Colonic mucosa (tissue), 4 donors: ENCODE data around the gene UBE4B. TPM values are rescaled to one million over a fixed set of nuclear protein-coding genes. Genes with fewer than 3 reads are reported as not detected.

Experiments used
- DNase-seq: peaks from one replicate; pipeline ENCODE4 v3.0.0-alpha.2; 2020
- H3K27ac ChIP-seq: fragments of 200-600 bp; one replicate; pipeline ENCODE4 v1.8.0; 2021
- H3K27me3 ChIP-seq: fragments of 200-600 bp; one replicate; pipeline ENCODE4 v1.8.0; 2021
- H3K36me3 ChIP-seq: fragments of 200-600 bp; one replicate; pipeline ENCODE4 v1.8.0; 2021
- H3K4me1 ChIP-seq: fragments of 200-600 bp; one replicate; pipeline ENCODE4 v1.8.0; 2021; ENCODE audit warnings: mild to moderate bottlenecking
- H3K4me3 ChIP-seq: fragments of 200-600 bp; one replicate; pipeline ENCODE4 v1.8.0; 2021
- H3K9ac ChIP-seq, 2 donors: one replicate each; pipeline ENCODE4 v1.7.0; 2013; ENCODE audit warnings: control low read depth in 2 of 2, low read depth in 2 of 2, low read length in 2 of 2
- H3K9me3 ChIP-seq: fragments of 200-600 bp; one replicate; pipeline ENCODE4 v1.8.0; 2021
- CTCF ChIP-seq: fragments of 200-600 bp; IDR thresholded peaks from one replicate; pipeline ENCODE4 v1.8.0; 2022; ENCODE audit warnings: antibody characterized with exemption, mild to moderate bottlenecking
- intact Hi-C: fragments of 100-400 bp; cut with DNase I; formaldehyde crosslinking; loops from one replicate; pipeline ENCODE4 v1.14.1; 2022
- total RNA-seq, 2 donors: library from RNA; stranded (reverse); fragmentation: NEBNext Ultra II Directional in 1 of 2; extraction: Animal tissue kit (Norgen Biotek cat#: 25700) in 1 of 2; gene quantifications; one replicate each; pipeline ENCODE4 v1.2.1, GENCODE V29; 2021
- donor health status: healthy.
- donor health status: DM: no; HTN: no; CAD: no.
- donor health status: DM: no; HTN: no; CAD: no.

UBE4B gene
- total RNA-seq, 2 donors from 2014 or later, result 34.6 to 40.9 TPM

- Histone ChIP-seq H3K27ac (no peak overlapping the region), H3K9me3 (no peaks in the 10 kb centered on the region), H3K9ac (no peak overlapping the region), H3K4me1 (no peaks in the 10 kb centered on the region), H3K36me3 (peaks cover 4% of the 10 kb centered on the region), H3K4me3 (no peak overlapping the region), H3K27me3 (no peaks in the 10 kb centered on the region)
- TF ChIP-seq CTCF, result no peak
- no peak for DNase-seq
- intact Hi-C loops, result loop anchor here (5.0 kb wide), 1 partner anchor 77 kb away; the partner anchor contains the start of gene UBE4B
Measured at GRCh38 chr1:10108948-10109708, 76.4 kb downstream of the UBE4B start.

- H3K9me3 ChIP-seq, result no peaks in the 10 kb centered on the region
- H3K27me3 ChIP-seq, result no peaks in the 10 kb centered on the region
- H3K27ac ChIP-seq, result no peak overlapping the region
- no peaks in the 10 kb centered on the region for H3K4me1 ChIP-seq
- TF ChIP-seq CTCF, result no peak
- DNase-seq, result no peak
- peaks cover 4% of the 10 kb centered on the region for H3K36me3 ChIP-seq
- intact Hi-C loops, result no loop called here
- no peak overlapping the region for H3K4me3 ChIP-seq
- H3K9ac ChIP-seq, result no peak overlapping the region
Measured at GRCh38 chr1:10113501-10113900, 80.7 kb downstream of the UBE4B start.

GRCh38 chr1:10114746-10115145, 82.0 kb downstream of the UBE4B start:
- Histone ChIP-seq H3K9ac (no peak overlapping the region), H3K4me3 (no peak overlapping the region), H3K27ac (no peak overlapping the region), H3K27me3 (no peaks in the 10 kb centered on the region), H3K4me1 (no peaks in the 10 kb centered on the region), H3K36me3 (peaks cover 4% of the 10 kb centered on the region), H3K9me3 (no peaks in the 10 kb centered on the region)
- TF ChIP-seq CTCF, result no peak
- intact Hi-C loops, result no loop called here
- DNase-seq, result no peak

- TF ChIP-seq CTCF, result no peak
- Histone ChIP-seq H3K36me3 (peaks cover 4% of the 10 kb centered on the region), H3K9me3 (no peaks in the 10 kb centered on the region), H3K27me3 (no peaks in the 10 kb centered on the region), H3K4me1 (no peaks in the 10 kb centered on the region), H3K27ac (no peak overlapping the region), H3K9ac (no peak overlapping the region), H3K4me3 (no peak overlapping the region)
- intact Hi-C loops, result no loop called here
- no peak for DNase-seq
Measured at GRCh38 chr1:10117132-10117531, 84.4 kb downstream of the UBE4B start.

GRCh38 chr1:10117865-10118264, 85.1 kb downstream of the UBE4B start:
- intact Hi-C loops, result no loop called here
- peaks cover 3% of the 10 kb centered on the region for H3K36me3 ChIP-seq
- no peaks in the 10 kb centered on the region for H3K4me1 ChIP-seq
- H3K27me3 ChIP-seq, result no peaks in the 10 kb centered on the region
- no peaks in the 10 kb centered on the region for H3K9me3 ChIP-seq
- no peak for DNase-seq
- TF ChIP-seq CTCF, result no peak
- H3K9ac ChIP-seq, result no peak overlapping the region
- H3K4me3 ChIP-seq, result no peak overlapping the region
- H3K27ac ChIP-seq, result no peak overlapping the region
